Astrocyte of the spinal cord (primary cell): Measurements from ENCODE around the gene HTRA1.

Experiments used
- DNase-seq: peaks from one replicate; pipeline ENCODE4 v3.0.0; 2011; ENCODE audit warnings: low read depth, low spot score
- H3K4me3 ChIP-seq: 2 replicates; pipeline ENCODE4 v1.5.1; 2011; ENCODE audit warnings: low read depth, mild to moderate bottlenecking, low read length, moderate library complexity
- in situ Hi-C: cut with HindIII; loops from 2 replicates; pipeline ENCODE4 v1.10.0; 2017; ENCODE audit warnings: low sequenced_read_pairs
- TF ChIP-seq, protein P1 (sequence below): IDR thresholded peaks from 2 replicates; pipeline ENCODE4 v1.5.1; 2012; ENCODE audit warnings: low read depth, mild to moderate bottlenecking, low read length, inconsistent platforms

The HTRA1 gene

DNA sequence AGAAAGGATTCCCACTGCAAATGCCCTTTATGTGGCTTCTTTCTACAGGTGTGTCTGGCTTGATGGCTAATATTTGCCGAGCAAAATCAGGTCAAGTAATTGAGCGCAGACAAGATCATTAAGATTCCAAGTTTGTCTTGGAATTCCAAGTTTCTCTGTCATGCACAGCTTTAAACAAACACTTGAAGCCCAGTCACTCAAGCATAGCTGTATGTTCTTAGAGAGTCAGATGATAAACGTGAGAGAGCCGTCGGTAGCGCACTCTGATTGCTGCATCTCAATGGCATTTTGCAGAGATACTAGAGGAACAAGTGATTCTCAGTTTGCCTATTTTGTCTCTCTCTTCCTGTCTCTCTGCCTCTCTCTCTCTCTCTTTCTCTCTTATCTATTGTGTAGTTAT lies 99.9 kb downstream of the HTRA1 start:
- no peak for DNase-seq
- TF ChIP-seq, protein P1, sequence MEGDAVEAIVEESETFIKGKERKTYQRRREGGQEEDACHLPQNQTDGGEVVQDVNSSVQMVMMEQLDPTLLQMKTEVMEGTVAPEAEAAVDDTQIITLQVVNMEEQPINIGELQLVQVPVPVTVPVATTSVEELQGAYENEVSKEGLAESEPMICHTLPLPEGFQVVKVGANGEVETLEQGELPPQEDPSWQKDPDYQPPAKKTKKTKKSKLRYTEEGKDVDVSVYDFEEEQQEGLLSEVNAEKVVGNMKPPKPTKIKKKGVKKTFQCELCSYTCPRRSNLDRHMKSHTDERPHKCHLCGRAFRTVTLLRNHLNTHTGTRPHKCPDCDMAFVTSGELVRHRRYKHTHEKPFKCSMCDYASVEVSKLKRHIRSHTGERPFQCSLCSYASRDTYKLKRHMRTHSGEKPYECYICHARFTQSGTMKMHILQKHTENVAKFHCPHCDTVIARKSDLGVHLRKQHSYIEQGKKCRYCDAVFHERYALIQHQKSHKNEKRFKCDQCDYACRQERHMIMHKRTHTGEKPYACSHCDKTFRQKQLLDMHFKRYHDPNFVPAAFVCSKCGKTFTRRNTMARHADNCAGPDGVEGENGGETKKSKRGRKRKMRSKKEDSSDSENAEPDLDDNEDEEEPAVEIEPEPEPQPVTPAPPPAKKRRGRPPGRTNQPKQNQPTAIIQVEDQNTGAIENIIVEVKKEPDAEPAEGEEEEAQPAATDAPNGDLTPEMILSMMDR, result no peak
- in situ Hi-C loops, result no loop called here
- no peak overlapping the region for H3K4me3 ChIP-seq

DNA sequence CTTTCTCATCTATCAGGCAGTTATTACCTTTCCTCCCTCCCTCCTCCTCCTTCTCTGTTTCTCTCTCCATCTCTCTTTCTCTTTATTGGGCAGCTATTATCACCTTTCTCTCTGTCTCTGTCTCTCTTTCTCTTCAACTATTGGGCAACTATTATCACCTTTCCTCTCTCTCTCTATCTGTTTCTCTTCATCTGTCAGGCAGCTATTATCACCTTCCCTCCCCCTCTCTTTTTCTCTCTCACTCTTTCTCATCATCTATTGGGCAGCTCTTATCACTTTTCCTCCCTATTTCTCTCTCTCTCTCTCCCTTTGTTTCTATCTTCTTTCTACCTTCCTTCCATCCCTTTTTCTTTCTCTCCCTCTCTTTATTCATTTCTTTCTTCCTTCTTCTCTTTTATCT lies 100.4 kb downstream of the HTRA1 start:
- TF ChIP-seq, protein P1, result no peak
- no peak for DNase-seq
- H3K4me3 ChIP-seq, result no peak overlapping the region
- in situ Hi-C loops, result no loop called here
